Left forelimb (tissue), 1 donor: ENCODE results near the gene PTRH2.

Experiments used
- DNase-seq: peaks from one replicate; pipeline ENCODE4 v3.0.0-alpha.2; 2018; ENCODE audit warnings: low spot score

Gene PTRH2

GRCh38 chr17:59719526-59719925 is 12.3 kb upstream of the PTRH2 start:
- DNase-seq = no peak

GRCh38 chr17:59716427-59716826 is 9.2 kb upstream of the PTRH2 start:
- DNase-seq = no peak

DNA sequence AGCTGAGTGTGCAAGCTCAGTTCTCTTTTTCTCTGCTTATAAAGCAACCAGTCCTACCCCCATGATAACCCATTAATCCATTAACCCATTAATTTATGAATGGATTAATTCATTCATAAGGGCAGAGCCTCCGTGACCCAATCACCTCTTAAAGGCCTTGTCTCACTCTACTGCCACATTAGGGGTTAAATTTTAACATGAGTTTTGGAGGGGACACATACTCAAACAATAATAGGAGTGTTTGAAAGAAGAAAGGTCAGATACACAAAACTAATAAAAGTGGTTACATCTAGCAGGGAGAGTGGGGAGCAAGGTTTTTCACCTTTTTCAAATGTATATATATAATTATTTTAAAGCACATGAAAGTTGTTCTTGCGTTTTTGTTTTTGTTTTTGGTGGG is 7.0 kb upstream of the PTRH2 start:
- no peak for DNase-seq

GRCh38 chr17:59712862-59713261 is 5.6 kb upstream of the PTRH2 start:
- DNase-seq = no peak

DNA sequence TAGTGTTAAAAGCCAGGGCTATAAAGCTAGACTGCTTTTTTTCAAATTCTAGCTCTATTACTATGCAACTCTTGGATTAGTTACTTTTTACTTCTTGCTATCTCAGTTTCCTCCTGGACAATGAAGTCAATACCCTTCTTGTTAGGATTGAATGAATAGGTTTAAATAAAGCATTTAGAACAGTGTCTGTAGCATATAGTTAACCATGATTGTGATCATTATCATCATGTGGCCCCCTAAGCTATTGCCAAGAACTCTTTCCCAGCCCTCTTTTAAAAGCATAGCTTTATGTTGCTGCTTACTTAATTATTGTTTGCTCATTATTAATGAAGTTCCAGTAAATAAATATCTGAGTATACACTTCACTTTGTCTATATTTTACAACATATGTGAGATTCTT is 4.7 kb upstream of the PTRH2 start:
- DNase-seq = no peak

DNA sequence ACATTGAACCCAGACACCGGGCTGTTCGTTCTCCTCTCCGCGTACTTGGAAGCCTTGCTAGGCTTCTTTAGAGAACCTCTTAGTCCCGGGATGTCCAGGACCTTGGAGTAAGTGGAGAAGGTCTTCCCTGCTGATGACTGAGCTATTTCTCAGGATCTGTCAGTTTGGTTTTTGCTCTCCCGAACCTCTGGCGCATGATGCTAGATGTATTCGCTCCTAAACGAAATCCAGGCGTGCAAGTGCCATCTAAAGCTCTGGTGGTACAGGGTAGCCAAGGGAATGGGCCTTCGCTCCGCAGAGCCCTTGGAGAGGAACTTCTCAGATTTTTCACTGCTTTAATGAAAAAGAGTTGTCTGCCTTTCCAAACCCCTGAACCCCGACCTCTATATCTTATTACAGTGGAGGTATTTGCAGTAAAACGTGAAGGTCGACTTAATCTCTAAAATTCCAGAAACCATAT is 771 bp upstream of the PTRH2 start:
- no peak for DNase-seq

- no peak for DNase-seq
Observed at GRCh38 chr17:59702304-59702703, 4.9 kb downstream of the PTRH2 start.

- no peak for DNase-seq
Observed at GRCh38 chr17:59699786-59700185, 7.4 kb downstream of the PTRH2 start.

- DNase-seq = no peak
Observed at GRCh38 chr17:59699218-59699617, 8.0 kb downstream of the PTRH2 start.

DNA sequence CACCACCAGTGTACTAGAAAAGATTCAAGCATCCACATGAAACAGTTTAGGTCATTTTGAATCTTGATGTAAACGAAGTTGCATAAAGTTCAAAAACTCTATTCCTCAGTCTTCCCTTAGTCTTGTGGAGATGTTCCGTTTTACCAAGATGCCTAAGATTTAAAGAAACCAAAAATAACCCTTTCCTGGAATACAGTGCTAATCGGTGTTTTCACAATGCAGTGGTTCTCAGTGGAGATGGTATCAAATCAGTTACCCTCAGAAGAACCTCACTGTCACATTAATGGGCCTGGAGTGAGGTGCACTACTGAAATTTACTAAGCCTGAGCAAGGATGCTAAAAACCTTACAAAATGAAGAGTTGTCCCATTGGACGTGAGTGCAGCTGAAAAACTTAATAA is 9.1 kb downstream of the PTRH2 start:
- DNase-seq = no peak

GRCh38 chr17:59696682-59697277 is 10.4 kb downstream of the PTRH2 start:
- no peak for DNase-seq

DNA sequence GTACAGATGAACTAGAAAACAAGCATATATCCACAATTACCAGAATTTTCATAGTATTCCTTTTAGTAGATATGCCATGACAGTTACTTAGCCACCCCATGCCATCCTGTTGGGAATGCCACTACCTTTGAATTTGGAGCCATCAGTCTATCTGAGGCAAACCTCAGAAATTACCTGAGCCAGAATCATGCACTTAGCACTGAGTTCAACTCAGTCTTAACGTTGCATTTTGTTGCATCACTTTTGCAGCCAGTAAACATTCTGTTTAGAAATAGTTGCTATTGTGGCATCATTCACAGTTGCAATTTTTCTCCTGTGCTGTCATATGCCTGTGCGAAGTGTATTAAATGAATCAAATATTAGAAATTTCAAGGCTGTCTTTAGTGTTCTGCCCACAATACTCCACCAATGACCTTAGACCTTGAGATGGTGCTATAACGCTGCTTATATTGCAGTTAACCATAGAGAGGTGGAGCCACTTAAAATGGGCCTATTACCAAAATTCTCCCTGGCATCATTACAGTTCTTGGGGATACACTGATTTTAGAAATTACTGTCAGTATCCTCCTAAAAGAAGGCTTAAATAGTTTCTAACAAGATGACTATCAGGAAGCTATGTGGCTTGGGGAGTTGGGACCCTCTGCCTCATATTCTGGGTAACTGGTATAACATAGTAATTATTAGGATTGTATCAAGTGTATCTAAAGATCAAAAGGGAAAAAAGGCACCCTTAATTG is 11.1 kb downstream of the PTRH2 start:
- DNase-seq = no peak

DNA sequence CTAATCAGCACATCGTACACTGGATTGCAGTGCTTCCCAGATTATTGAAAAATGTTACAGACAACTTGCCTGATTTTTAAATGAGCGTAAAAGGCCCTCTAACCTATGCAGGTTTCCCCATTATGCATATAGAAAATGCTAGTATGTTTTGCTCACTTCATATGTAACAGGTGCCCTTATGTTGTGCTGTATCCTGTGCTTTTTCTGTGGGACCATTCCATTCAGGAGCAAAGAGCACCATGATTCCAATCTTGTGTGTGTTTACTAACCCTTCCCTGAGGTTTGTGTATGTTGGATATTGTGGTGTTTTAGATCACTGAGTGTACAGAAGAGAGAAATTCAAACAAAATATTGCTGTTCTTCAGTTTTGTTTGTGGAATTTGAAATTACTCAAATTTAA is 12.9 kb downstream of the PTRH2 start:
- DNase-seq = no peak

- DNase-seq = no peak
Observed at GRCh38 chr17:59693582-59693981, 13.6 kb downstream of the PTRH2 start.

- no peak for DNase-seq
Observed at GRCh38 chr17:59688496-59688895, 18.7 kb downstream of the PTRH2 start.

GRCh38 chr17:59688008-59688407 is 19.2 kb downstream of the PTRH2 start:
- DNase-seq = no peak

DNA sequence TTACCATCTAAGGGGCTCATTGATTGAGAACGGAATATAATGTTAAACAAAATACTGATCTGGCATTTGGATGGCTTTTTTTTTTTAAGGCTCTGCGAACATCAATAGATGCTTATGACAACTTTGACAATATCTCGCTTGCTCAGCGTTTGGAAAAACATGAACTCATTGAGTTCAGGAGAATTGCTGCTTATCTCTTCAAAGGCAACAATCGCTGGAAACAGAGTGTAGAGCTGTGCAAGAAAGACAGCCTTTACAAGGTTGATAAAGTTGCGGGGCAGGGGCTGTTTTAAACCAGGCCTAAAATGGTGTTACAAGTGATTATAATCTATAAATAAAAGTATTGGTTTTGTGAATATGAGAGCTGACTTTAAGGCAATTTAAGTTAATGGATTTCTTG is 22.3 kb downstream of the PTRH2 start:
- no peak for DNase-seq

DNA sequence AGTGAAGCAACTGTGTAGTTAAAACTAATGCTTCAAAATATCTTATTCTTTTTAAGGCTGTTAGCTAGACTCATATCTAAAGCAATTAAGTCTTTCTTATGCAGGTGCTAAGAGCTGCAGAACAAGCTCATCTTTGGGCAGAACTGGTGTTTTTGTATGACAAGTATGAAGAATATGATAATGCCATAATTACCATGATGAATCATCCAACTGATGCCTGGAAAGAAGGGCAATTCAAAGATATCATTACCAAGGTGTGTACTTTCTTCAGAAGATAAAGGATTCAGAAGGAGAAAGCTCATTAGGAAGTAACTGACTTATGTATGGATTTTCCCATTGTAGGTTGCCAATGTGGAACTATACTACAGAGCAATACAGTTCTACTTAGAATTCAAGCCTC is 23.9 kb downstream of the PTRH2 start:
- DNase-seq = no peak

DNA sequence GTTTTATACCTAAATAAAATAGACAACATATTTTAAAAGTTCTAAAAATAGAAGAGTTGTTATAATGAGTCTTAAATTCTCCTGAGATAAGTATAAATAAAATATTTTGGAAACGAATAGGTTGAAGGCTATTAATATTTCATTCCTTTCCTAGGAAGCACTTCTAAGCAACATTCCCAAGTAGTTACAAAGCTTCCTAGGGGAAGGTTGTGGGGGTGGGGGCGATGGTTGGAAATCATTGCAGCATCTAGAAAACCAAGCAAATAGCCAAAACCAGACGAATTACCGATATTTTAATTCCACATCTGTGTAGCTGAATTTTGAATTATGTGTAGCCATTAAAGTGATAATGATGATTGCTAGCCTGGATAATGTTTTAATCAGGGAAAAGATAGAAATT is 26.9 kb downstream of the PTRH2 start:
- DNase-seq = no peak

DNA sequence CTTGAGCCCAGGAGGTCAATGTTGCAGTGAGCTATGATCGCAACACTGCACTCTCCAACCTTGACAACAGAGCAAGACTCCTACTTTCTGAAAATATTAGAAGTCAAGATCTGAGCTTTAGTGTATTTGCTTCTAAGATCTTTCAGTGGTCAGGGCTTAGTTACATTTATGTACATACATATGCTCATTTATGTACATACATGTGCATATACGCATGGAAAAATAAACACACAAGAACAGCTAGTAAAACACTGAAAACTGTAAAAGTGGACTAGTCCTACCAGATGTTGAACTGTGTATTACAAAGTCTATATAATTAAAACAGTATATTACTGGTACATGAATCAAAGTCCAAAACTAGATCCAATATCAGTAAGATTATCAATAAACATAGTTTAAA is 28.3 kb downstream of the PTRH2 start:
- DNase-seq = no peak

- DNase-seq = no peak
Observed at GRCh38 chr17:59676716-59677115, 30.5 kb downstream of the PTRH2 start.

DNA sequence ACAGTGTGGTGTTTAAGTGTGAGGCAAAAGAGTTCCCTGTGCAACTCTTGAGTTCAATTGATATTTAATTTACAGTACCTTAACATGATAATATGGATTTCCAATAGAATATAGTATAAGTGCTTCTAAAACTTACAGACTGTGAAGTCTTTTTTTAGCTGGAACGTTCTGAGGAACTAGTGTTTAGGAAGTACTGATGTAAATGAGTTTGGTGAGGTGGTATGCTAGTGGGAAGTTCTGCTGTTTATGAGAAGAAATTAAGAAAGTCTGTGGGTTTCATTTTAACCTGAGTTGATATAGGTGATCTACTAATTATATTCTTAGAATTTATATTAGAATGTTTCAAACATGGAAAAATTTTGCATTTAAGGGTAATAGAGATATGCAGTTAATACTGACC is 32.0 kb downstream of the PTRH2 start:
- no peak for DNase-seq

DNA sequence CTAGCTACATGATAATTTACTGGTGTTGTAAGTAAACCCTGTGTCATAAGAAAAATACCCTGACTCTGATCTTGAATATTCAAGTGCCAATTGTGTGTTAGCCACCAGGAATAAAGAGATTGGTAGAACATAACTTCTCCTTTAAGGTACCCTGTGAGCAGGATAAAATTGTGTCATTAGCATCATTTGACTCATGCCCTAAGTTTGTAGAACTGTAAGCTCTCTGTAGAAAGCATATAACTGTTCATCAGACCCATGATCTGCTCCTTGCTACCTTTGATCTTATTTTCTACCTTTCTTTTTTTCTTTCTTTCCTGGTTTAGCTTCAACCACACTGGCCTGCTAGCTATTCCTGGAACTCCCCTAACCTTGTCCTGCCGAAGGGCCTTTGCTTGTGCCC is 35.8 kb downstream of the PTRH2 start:
- DNase-seq = no peak

DNA sequence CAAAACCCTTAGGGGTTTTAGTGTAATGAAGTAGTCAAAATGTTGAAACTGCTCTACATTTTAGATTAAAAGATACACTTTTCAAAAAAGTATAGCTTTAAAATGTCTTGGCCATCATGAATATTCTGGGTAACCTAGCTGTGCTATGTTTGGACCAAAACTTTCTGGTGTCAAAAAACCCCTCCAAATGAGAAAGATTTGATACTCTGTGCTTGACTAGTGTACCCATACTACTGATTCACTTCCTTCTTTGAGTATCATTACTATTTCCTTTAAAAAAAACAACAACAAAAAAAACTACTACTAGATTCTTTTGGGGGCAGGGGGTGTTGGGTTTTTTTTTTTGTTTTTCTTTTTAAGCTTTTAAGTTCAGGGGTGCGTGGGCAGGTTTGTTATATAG is 37.3 kb downstream of the PTRH2 start:
- no peak for DNase-seq
